Stimulated activated naive B cell treated with anti-CD40 and anti-IgM and Interleukin-4, amounts not matched to agents 10 μg/mL and 1 μg/mL and 100 μg/mL, for 72 hours (primary cell): Measurements from ENCODE around the gene FGF23.

Source experiments
- ATAC-seq, 2 donors: fragments of 150-1000 bp; cut with Tn5 transposase; replicated peaks; 2 replicates each; pipeline ENCODE4 v1.10.0; 2021; ENCODE audit warnings: moderate library complexity in 1 of 2
- DNase-seq: peaks from one replicate; pipeline ENCODE4 v3.0.0; 2021
- H3K27ac Mint-ChIP-seq: one replicate; pipeline ENCODE4 v1.8.0; 2022; ENCODE audit warnings: mild to moderate bottlenecking, mixed read lengths
- H3K27me3 Mint-ChIP-seq, 2 donors: one replicate each; pipeline ENCODE4 v1.8.0; 2022; ENCODE audit warnings: mixed read lengths in 2 of 2
- H3K36me3 Mint-ChIP-seq, 2 donors: one replicate each; pipeline ENCODE4 v1.8.0; 2022; ENCODE audit warnings: mixed read lengths in 2 of 2, mild to moderate bottlenecking in 1 of 2
- H3K4me1 Mint-ChIP-seq, 2 donors: one replicate each; pipeline ENCODE4 v1.8.0; 2022; ENCODE audit warnings: mixed read lengths in 2 of 2, mild to moderate bottlenecking in 1 of 2
- H3K4me3 Mint-ChIP-seq, 2 donors: one replicate each; pipeline ENCODE4 v1.8.0; 2022; ENCODE audit warnings: mild to moderate bottlenecking in 2 of 2, mixed read lengths in 2 of 2, moderate library complexity in 1 of 2
- H3K9me3 Mint-ChIP-seq, 2 donors: one replicate each; pipeline ENCODE4 v1.8.0; 2022; ENCODE audit warnings: mixed read lengths in 2 of 2, mild to moderate bottlenecking in 1 of 2

The FGF23 gene

GRCh38 chr12:4320853-4321701 lies 58.4 kb downstream of the FGF23 start, which contains the start of gene TIGAR:
Gene TIGAR (plus strand): TSS chr12:4321213. CDS start chr12:4321272, 59 bp downstream.
- DNase-seq (peak; percentile 94), ATAC-seq (peak; percentile 96 to 97)
- Mint-ChIP-seq H3K9me3 (no peaks in the 10 kb centered on the region), H3K27me3 (no peaks in the 10 kb centered on the region), H3K4me3 (peak within 1 kb of the TSS; percentile 95 to 99), H3K4me1 (peaks cover 12 to 37% of the 10 kb centered on the region in 2 donors), H3K36me3 (peaks cover 16 to 21% of the 10 kb centered on the region in 2 donors), H3K27ac (peak within 1 kb of the TSS; percentile 98)

- no peaks in the 10 kb centered on the region for H3K9me3 Mint-ChIP-seq
- ATAC-seq: peak; percentile 63 to 65
- no peak for DNase-seq
- no peaks in the 10 kb centered on the region for H3K27me3 Mint-ChIP-seq
- H3K4me1 Mint-ChIP-seq: peaks cover 12 to 37% of the 10 kb centered on the region in 2 donors
- H3K4me3 Mint-ChIP-seq: peak overlapping the region; percentile 95 to 99
- peaks cover 16 to 21% of the 10 kb centered on the region in 2 donors for H3K36me3 Mint-ChIP-seq
- H3K27ac Mint-ChIP-seq: peak overlapping the region; percentile 98
Observed at GRCh38 chr12:4320497-4320852, 59.0 kb downstream of the FGF23 start.
